NCI-H82 treated with DMSO at 0.1 percent for 48 hours (cell line): Measurements from ENCODE around the gene PKMYT1.

Experiments used
- DNase-seq: peaks from one replicate; lab custom pipeline; 2025; ENCODE audit not compliant: unreplicated experiment; lab: John Stamatoyannopoulos, UW

The PKMYT1 gene

GRCh38 chr16:3000540-3000939 is 20.3 kb upstream of the PKMYT1 start:
- DNase-seq = no peak

GRCh38 chr16:2999929-3000328 is 19.7 kb upstream of the PKMYT1 start:
- DNase-seq = no peak

GRCh38 chr16:2996298-2996697 is 16.1 kb upstream of the PKMYT1 start:
- no peak for DNase-seq

GRCh38 chr16:2992383-2993081 is 12.3 kb upstream of the PKMYT1 start:
- no peak for DNase-seq

- no peak for DNase-seq
Observed at GRCh38 chr16:2991566-2992261, 11.5 kb upstream of the PKMYT1 start.

GRCh38 chr16:2990891-2991290 is 10.6 kb upstream of the PKMYT1 start:
- DNase-seq = no peak

DNA sequence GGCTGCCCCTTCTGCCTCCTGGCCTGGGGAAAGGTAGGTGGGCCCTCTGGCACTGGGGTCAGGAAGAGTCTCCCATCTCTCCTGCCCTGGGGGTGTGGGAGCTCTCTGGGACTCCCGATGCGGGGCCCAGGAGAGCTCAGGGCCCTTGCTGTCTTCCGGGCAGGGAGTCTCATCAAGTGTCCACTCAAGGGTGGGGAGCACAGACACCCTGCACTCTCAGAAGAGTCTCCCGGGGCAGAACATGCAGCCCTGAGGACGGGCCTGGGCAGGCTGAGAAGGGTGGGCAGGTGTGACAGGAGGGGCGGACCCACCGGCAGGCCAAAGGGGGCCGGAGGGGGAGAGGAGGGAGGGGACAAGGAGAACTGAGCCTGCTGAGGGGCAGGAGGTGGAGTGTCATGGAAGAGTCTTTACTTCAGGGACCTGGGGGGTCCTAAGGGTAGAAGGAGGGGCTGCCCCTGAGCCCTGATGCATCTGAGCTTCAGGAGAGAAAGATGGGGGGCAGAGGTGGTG is 8.4 kb upstream of the PKMYT1 start:
- no peak for DNase-seq

GRCh38 chr16:2987833-2988232 is 7.6 kb upstream of the PKMYT1 start:
- no peak for DNase-seq

DNA sequence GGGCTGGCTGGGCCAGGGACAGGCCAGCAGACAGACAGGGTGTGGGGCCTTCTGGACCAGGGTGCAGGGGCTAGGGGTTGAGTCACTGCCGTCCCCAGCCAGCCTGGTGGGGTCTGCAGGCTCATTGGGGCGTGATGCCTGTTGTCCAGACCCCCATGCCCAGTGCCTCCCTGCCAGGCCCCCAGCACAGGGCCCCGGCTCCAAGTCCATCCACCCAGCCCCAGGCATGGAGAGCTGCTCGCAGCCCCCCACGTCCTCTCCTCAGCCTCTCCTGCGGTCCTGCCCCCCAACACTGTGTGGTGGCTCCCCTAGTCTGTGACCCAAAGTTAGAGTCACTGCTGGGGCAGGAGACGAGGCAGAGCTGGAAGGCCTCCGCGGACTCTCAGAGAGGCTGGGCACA is 7.0 kb upstream of the PKMYT1 start:
- DNase-seq = no peak

- DNase-seq = no peak
Observed at GRCh38 chr16:2986623-2987188, 6.5 kb upstream of the PKMYT1 start.

- no peak for DNase-seq
Observed at GRCh38 chr16:2985893-2986355, 5.7 kb upstream of the PKMYT1 start.

DNA sequence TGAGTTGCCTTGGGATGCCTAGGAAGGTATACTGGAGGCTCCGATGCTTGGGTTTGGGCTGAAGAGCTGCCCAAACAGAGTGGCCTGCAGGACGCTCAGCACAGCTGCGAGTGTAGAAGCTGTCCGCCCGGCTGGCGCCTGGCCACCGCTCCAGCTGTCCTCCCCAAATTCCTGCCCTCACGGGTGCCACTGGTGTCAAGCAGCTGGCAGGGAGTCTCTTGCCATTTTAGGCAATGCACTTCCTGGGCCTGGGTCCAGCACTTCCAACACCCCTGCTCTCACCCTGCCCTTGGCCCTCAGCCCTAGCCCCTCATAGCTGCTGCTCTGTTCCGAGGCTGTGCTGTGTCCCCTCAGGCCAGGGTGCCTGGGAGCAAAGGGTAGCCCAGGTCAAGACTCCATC is 5.2 kb upstream of the PKMYT1 start:
- DNase-seq = no peak

DNA sequence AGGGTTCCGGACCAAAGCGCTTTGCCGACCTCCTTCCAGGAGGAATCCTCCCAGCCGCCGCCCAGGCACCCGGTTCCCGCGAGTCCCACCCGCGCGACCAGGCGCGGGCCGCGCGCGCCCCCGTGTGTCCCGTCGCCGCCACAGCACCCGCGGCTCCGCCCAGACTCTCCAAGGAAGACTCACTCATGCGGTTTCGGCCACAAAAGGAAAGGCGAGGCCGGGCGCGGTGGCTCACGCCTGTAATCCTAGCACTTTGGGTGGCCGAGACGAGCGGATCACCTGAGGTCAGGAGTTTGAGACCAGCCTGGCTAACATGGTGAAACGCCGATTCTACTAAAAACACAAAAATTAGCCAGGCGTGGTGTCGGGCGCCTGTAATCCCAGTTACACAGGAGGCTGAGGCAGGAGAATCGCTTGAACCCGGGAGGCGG is 3.5 kb upstream of the PKMYT1 start:
- DNase-seq = peak; percentile 60

DNA sequence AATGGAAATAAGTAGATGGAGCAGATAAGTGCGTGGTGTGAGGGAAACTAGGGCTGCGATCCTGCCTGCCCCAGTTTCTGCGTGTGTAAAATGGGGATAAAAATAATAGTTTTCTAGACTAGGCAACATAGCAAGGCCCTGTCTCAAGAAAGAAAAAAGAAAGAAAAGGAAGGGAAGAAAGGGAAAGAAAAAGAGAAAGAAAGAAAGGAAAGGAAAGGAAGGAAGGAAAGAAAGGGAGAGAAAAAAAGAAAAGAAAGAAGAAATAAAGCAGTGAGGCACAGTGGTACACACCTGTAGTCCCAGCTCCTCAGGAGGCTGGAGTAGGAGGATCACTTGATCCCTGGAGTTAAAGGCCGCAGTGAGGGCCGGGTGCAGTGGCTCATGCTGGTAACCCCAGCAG is 2.2 kb upstream of the PKMYT1 start:
- DNase-seq = no peak

DNA sequence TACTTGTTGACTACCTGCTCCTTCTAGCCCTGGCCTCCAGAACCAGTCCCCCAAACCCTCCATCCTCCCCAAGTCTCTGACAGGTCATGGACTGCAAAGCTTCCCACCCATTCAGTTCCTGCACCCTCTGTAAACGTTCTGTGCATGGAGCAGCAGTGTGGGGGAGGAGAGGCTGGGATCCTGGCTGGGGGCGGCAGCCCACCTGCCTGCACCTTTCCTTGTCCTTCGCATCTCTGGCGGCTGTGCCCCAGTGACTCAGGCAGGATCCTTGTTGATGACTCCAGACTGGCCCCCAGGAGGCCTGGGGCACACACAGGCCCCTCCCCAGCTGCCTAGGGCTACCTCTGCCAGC is 1.6 kb upstream of the PKMYT1 start:
- no peak for DNase-seq

DNA sequence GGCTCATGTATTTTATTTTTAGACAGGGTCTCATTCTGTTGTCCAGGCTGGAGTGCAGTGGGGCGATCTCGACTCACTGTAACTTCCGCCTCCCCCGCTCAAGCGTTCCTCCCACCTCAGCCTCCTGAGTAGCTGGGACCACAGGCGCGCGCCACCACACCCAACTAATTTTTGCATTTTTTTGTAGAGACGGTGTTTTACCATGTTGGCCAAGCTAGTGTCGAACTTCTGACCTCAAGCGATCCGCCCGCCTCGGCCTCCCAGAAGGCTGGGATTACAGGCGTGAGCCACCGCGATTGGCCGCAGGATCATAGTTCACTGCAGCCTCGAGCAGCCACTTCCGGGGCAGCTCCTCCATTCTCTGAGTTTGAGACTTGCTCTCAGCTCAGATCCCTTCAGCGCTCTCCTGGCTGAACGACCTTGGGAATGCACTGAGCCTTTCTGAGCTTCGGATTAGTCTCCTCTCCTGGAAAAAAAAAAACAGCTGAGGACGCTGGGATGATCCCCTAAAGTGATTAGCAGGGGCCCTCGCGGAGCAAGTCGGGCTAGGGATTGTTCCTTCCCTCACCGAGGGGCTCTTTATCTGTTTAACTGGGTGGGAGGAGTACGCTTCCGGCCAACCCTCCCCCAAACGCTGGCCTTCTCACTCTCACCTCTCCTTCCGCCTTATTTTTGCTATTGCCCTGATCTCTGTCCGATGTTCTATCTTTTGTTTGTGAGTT is 1.1 kb upstream of the PKMYT1 start:
- peak; percentile 93 for DNase-seq

DNA sequence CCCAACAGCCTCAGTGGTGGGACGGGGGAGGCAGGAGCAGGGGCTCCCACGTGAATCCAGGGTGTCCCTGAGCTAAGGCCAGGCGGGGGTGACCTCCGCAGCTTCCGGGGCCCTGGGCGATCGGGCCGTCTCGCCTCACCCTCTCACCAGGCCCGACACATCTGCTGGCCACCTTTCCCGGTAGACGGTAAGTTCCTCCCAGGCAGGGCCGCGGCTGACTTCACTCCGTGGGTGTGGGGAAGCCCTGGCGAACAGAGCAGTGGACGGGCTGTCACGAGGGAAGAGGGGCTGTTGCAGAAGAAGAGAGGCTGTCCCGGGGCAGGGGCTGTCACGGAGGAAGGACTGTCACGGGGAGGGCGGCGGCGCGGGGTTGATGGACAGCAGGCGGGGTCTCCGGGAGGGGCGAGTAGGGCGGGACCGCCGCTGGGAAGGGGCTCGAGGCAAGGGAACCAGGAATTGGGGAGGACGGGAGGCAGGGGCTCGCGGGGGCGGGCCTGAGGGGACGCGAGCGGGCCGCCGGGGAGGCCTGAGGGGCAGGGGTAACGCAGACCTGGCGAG is 498 bp downstream of the PKMYT1 start:
- no peak for DNase-seq

DNA sequence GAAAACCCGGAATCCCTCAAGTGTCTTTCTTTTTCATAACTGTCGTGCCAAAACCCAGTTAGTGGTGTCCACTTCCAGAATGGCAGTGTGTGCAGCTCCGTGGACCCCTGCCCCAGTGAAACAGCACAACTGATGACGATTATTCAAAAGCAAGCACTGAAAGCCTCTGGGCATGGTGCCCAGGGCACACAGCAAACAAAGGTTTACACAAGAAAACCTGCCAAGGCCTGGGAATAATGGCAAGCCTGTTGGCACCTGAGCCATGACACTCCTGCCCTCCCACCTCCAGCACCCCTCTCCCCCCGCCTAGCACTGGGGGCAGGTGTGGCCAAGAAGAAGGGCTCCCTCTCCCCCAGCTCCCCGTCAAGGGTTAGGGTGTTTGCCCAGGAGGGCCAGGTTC is 2.8 kb downstream of the PKMYT1 start:
- DNase-seq = no peak

DNA sequence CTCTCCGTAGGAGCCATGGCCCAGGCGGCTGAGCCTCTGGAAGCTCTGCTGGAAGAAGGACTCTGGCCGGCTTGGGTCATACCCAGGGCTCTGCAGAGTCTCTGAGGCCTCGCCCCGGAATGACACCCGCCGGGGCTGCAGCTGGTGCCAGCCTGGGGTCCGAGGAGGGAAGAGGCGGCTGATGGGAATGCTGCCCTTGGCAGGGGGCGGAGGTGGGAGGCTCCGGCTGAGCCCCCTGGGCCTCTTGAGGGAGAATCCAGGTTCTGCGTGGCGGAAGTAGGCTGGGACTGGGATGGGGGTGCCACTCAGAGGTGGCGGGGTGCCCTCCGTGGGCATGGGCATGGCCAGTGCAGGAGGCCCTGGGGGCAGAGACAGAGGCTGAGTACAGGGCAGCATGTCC is 3.6 kb downstream of the PKMYT1 start:
- no peak for DNase-seq

DNA sequence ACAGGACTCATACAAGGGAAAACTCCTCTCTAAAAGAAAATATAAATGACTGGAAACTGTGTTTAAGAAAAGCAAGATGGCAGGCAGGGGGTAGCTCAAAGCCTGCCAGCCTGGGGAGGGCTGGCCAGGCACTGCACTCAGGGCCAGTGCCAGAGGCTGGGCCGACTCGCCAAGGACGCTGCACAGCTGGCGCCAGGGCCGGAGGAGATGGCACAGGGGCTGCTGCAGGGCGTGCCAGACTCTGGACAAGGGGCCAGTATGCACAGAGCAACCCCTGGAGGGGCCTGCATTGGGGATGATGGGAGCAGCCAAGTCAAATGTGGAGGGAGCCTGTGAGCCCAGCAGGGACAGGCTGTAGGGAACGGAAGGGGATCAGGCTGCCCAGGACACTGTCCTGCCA is 4.0 kb downstream of the PKMYT1 start:
- DNase-seq = no peak

GRCh38 chr16:2975161-2975795 is 5.0 kb downstream of the PKMYT1 start:
- no peak for DNase-seq
